GM13976 (cell line): ENCODE data around the gene CEMIP.

Experiments used
- DNase-seq: peaks from one replicate; pipeline ENCODE4 v3.0.0; 2012; ENCODE audit warnings: low spot score
- CTCF ChIP-seq: IDR thresholded peaks from 2 replicates; pipeline ENCODE4 v1.5.1; 2012; ENCODE audit warnings: borderline replicate concordance, mild to moderate bottlenecking; ENCODE audit not compliant: insufficient read depth; ENCODE audit errors: extremely low read depth, missing control alignments, control extremely low read depth
- in situ Hi-C: fragments of 300-500 bp; cut with MboI; formaldehyde crosslinking; loops from one replicate; pipeline ENCODE4 v1.12.0; 2022; ENCODE audit warnings: low sequenced_read_pairs, mixed read lengths, inconsistent platforms; ENCODE audit not compliant: unreplicated experiment

Gene CEMIP

GRCh38 chr15:80921736-80922410 is 142.7 kb downstream of the CEMIP start:
- no peak for TF ChIP-seq CTCF
- DNase-seq, result no peak
- in situ Hi-C loops, result no loop called here

- TF ChIP-seq CTCF, result no peak
- in situ Hi-C loops, result no loop called here
- DNase-seq, result no peak
Measured at GRCh38 chr15:80923668-80924067, 144.5 kb downstream of the CEMIP start.

- in situ Hi-C loops, result no loop called here
- no peak for DNase-seq
- TF ChIP-seq CTCF, result no peak
Measured at GRCh38 chr15:80924278-80924677, 145.1 kb downstream of the CEMIP start.

GRCh38 chr15:80925597-80926059 is 146.5 kb downstream of the CEMIP start:
- no peak for DNase-seq
- in situ Hi-C loops, result no loop called here
- no peak for TF ChIP-seq CTCF

- in situ Hi-C loops, result no loop called here
- no peak for DNase-seq
Measured at GRCh38 chr15:80926126-80926525, 147.0 kb downstream of the CEMIP start.

GRCh38 chr15:80929225-80929624 is 150.1 kb downstream of the CEMIP start:
- in situ Hi-C loops, result no loop called here
- TF ChIP-seq CTCF, result no peak
- no peak for DNase-seq

More at GRCh38 chr15:80926126-80926525, 147.0 kb downstream of the CEMIP start:
- TF ChIP-seq CTCF, result no peak

GRCh38 chr15:80929689-80930088 is 150.5 kb downstream of the CEMIP start:
- no peak for DNase-seq
- in situ Hi-C loops, result no loop called here
- TF ChIP-seq CTCF, result no peak
